Right kidney (tissue), 1 donor: Measurements from ENCODE around the gene CAND2.

Experiments used
- DNase-seq: peaks from one replicate; pipeline ENCODE4 v3.0.0-alpha.2; 2016

The CAND2 gene

DNA sequence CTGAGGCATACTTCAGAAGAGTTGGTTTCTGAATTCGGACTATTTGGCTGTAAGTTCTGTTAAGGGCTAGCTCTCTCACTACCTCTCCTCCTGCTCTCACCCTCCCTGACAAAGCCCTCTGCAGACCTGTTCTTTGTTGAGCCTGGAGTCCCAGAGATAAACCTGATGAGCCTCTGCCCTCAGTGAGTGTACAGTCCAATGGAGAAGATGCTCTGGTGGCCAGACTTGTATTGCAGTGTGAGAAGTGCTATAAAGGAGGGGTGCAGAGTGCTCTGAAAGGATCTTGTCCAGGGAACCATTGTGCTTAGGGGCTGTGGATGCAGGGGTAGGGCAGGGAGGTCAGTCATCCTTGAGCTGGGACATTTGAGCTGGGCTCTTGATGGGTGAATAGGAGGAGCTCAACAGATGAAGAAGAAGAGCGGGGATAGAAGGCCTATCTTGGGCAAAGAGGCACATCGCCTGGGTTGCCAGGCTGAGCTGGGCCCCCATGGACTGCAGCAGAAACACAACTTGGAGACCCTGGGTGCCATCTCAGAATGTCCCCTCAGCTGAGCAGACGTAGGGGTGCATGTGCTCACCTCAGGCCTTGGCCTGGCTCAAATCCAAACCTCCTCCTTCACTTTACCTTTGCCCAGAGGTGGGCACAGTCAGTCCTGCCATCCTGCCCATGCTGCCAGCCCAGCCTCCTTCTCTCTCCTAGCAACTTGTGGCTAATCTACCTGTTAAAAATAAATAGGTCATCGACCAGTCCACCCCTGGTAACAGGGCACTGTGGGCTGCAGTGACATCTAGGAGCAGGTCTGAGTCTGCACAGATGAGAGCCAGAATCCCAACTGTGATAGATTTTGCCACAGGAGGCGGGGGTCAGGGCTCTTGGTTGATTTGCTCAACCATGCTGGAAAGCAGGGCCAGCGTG is 3.3 kb downstream of the CAND2 start:
- DNase-seq: no peak

DNA sequence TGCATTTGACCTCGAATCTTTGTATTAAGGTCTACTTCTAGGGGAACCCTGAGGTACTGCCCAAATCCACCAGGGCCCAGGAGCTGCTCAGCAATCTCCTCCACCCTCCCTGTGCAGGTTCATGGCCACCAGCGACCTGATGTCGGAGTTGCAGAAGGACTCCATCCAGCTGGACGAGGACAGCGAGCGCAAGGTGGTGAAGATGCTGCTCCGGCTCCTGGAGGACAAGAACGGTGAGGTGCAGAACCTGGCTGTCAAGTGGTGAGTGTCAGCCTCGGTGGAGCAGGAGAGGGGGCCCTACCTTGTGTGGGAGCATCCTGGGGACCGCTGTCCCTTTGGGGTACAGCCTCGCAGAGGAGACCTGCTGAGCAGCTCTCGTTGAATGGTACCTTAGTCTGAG is 6.9 kb downstream of the CAND2 start:
- DNase-seq: no peak

DNA sequence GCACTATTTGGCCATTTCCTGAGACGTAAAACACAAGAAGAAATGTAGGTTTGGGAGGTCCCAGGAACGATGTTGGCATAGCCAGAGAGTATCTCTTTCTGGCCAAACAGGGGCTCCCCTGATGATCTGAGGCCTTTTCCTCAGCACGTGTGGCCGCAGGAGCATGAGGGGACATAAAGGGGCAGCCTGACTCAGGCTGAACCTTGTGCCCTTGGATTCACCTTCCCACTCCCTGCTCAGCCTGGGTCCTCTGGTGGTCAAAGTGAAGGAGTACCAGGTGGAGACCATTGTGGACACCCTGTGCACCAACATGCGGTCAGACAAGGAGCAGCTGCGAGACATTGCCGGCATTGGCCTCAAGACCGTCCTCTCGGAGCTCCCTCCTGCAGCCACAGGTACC is 10.6 kb downstream of the CAND2 start:
- no peak for DNase-seq

GRCh38 chr3:12807601-12808359 is 11.3 kb downstream of the CAND2 start:
- no peak for DNase-seq

GRCh38 chr3:12808587-12808986 is 12.1 kb downstream of the CAND2 start:
- no peak for DNase-seq

- no peak for DNase-seq
These were observed 12.5 kb downstream of the CAND2 start for GRCh38 chr3:12809001-12809400.

GRCh38 chr3:12809435-12809834 is 13.0 kb downstream of the CAND2 start:
- DNase-seq: no peak

GRCh38 chr3:12810013-12810780 is 13.7 kb downstream of the CAND2 start:
- DNase-seq: peak; percentile 98

DNA sequence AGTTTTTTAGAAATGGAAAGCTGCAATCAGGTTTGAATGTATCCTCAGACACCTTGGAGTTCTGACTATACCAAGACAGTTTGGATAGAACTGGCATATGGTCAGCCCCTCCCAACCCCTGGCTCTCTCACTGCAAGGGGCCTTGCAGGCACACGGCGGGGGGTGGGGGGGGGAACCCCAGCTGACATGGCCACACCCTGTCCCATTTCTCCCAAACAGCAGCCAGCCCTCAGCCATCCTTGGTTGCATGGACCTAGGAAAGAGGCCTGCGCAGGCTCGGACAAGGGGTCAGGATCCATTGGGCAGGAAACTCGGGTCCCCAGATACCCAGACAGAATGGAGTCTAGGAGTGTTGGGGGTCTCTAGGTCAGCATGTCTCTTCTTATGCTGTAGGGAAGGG is 14.5 kb downstream of the CAND2 start:
- no peak for DNase-seq

DNA sequence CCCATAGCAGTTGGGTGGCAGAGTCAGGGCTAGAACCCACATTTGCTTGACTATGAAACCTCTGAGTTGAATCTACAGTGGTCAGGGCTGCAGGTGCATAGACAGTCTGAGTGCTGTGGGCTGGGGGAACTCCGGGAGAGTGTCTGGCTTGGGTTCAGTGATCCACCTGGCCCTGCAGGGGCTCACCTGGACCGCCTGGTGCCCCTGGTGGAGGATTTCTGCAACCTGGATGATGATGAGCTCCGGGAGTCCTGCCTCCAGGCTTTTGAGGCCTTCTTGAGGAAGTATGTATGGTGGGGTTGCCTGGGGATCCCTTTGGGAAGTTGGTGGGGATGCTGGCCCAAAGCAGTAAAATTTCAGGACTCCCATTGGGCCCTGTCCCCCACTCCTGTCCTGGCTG is 16.3 kb downstream of the CAND2 start:
- no peak for DNase-seq

GRCh38 chr3:12813967-12814366 is 17.5 kb downstream of the CAND2 start:
- no peak for DNase-seq

DNA sequence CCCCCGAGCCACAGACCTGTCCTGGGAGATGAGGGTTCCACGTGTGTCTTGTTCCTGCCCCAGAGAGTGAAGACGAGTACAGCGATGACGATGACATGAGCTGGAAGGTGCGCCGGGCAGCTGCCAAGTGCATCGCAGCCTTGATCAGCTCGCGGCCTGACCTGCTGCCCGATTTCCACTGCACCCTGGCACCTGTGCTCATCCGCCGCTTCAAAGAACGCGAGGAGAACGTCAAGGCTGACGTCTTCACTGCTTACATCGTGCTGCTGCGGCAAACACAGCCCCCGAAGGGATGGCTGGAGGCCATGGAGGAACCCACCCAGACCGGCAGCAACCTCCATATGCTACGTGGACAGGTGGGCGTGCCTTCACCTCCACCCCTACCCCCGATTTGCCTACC is 18.6 kb downstream of the CAND2 start:
- DNase-seq: no peak

DNA sequence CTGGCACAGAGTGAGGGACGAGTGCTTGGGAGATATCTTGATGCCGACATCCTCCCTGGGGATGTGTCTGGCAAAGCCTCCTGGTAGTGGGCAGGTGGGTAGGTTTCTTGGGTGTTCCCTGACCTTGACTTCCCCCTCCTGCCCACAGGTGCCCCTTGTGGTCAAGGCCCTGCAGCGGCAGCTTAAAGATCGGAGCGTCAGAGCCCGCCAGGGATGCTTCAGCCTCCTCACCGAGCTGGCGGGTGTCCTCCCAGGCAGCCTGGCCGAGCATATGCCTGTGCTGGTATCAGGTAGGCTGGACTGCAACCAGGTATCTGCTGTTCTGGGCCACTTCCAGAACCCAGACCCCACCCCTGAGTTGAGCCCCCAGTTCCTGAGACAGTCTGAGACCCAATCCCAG is 19.2 kb downstream of the CAND2 start:
- no peak for DNase-seq

DNA sequence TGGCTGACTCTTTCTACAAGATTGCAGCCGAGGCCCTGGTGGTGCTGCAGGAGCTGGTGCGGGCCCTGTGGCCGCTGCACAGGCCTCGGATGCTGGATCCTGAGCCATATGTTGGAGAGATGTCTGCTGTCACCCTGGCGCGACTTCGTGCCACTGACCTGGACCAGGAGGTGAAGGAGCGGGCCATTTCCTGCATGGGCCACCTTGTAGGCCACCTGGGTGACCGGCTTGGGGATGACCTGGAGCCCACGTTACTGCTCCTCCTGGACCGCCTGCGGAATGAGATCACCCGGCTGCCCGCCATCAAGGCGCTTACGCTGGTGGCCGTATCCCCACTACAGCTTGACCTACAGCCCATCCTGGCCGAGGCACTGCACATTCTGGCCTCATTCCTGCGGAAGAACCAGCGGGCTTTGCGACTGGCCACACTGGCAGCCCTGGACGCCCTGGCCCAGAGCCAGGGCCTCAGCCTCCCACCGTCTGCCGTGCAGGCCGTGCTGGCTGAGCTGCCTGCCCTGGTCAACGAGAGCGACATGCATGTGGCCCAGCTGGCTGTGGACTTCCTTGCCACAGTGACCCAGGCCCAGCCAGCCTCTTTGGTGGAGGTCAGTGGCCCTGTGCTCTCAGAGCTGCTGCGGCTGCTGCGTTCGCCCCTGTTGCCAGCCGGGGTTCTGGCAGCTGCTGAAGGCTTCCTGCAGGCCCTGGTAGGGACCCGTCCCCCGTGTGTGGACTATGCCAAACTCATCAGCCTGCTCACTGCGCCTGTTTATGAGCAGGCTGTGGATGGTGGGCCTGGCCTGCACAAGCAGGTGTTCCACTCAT is 20.3 kb downstream of the CAND2 start:
- no peak for DNase-seq

- DNase-seq: no peak
These were observed 20.8 kb downstream of the CAND2 start for GRCh38 chr3:12817343-12817710.

DNA sequence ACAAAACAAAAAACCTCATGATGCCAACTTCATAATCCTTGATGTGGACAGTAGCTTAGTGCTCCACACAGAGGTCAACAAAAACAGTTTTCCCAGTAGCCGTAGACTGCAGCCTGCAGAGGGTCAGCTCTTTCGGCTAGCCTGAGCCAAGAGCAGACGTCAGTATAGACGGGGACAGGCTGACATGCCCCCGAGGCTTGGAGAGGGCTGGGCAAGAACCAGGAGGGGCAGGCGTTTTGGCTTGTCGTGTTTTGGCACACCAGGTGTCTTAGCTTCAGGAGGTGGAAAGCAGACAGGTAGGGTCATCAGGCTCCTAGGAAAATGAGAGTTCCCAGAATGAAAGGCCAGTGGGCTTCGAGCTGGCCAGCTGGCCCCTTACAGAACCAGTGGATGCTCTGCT is 21.8 kb downstream of the CAND2 start:
- no peak for DNase-seq

GRCh38 chr3:12818773-12819172 is 22.3 kb downstream of the CAND2 start:
- no peak for DNase-seq

GRCh38 chr3:12822725-12823373 is 26.4 kb downstream of the CAND2 start:
- no peak for DNase-seq

DNA sequence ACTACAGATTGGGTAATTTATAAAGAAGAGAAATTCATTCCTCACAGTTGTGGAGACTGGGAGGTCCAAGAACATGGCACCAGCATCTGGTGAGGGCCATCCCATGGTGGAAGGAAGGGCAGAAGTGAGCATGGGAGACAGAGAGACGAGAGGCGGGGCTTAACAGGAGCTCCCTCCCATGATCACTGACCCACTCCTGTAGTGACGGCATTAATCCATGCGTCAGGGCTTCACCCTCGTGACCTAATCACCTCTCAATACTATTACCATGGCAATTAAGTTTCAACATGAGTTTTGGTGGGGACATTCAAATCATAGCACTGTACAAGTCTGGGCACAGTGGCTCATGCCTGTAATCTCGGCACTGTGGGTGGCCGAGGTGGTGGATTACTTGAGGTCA is 27.8 kb downstream of the CAND2 start:
- DNase-seq: no peak

DNA sequence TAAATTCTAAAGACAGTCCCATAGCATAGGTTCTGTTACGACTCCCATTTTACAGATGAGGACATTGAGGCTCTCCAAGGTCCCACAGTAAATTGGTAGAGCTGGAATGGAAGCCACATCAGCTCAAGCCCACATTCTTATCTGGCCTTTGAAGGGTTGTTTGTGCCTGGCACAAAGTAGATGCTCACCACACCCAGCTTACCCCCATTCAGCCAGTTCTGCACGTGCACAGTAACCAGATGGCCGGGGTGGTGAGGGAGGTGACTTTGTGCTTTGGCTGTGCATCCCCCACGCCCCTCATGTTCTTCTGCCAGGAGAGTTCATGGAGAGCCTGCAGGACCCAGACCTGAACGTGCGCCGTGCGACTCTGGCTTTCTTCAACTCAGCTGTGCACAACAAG is 28.7 kb downstream of the CAND2 start:
- no peak for DNase-seq

DNA sequence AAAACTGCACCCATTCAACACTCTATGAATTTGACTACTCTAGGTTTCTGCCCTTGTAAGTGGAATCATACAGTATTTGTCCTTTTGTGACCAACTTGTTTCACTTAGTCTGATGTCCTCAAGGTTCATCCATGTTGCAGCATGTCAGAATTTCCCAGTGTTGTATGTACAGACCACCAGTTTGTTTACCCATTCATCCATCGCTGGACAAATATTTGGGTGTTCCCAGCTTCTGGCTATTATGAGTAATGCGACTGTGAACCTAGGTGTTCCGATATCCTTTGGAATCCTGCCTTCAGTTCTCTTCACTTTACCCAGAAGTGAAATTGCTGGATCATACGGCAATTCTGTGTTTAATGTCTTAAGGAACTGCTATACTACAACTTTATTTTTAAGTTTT is 32.3 kb downstream of the CAND2 start:
- DNase-seq: no peak

DNA sequence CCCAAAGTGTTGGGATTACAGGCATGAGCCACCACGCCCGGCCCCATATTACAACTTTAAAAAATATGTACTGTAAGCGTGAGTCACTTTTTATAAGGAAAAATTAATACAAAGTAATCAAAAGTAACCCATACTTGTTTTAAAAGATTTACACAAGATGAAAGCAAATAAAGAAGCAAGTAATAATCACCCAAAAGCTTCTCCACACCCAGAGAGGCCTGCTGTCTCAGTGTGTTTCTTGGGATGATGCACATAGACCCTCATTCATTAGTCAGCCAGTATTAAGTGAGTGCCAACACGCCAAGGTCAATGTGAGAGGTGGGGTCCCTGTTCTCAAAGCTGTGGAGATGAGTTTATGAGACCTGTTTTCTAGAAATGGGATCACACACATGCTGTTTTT is 32.9 kb downstream of the CAND2 start:
- DNase-seq: no peak
